HEK293 (cell line): ENCODE data around the gene PTPRA.

Experiments
- CTCF ChIA-PET: fragments of 350-600 bp; formaldehyde crosslinking; extraction: SDS; loops from one replicate; lab custom pipeline; 2021; ENCODE audit warnings: antibody characterized with exemption; lab: Yijun Ruan, JAX
- POLR2A ChIA-PET: fragments of 300-600 bp; formaldehyde crosslinking; extraction: SDS; loops from one replicate; lab custom pipeline; 2020; ENCODE audit warnings: antibody characterized with exemption, inconsistent platforms; lab: Yijun Ruan, JAX
- H3K27ac ChIP-seq: fragments of 200-500 bp; sonication (Bioruptor generic); 2 replicates; pipeline ENCODE4 v1.5.1; 2014; ENCODE audit warnings: low read depth, low read length, control low read depth, inconsistent platforms; ENCODE audit errors: extremely low read depth
- H3K36me3 ChIP-seq, 2 experiments: fragments of 200-500 bp in 1 of 2; sonication (Bioruptor generic) in 1 of 2; 1 replicate in 1 of 2; 2 replicates in 1 of 2; pipeline ENCODE4 v1.5.1; 2014 to 2017; ENCODE audit warnings: inconsistent platforms in 2 of 2, low read length in 2 of 2; ENCODE audit not compliant: control insufficient read depth in 2 of 2, insufficient read depth in 1 of 2
- H3K4me1 ChIP-seq: fragments of 200-500 bp; sonication (Bioruptor generic); 2 replicates; pipeline ENCODE4 v1.5.1; 2014; ENCODE audit warnings: mild to moderate bottlenecking, low read length, inconsistent platforms; ENCODE audit not compliant: control insufficient read depth, insufficient read depth
- H3K4me3 ChIP-seq: 2 replicates; pipeline ENCODE4 v1.5.1; 2011; ENCODE audit warnings: low read depth, mild to moderate bottlenecking, control low read depth, low read length, moderate library complexity
- H3K9me3 ChIP-seq: fragments of 200-500 bp; sonication (Bioruptor generic); 2 replicates; pipeline ENCODE4 v1.5.1; 2014; ENCODE audit warnings: low read depth, low read length, inconsistent platforms; ENCODE audit not compliant: control insufficient read depth, insufficient read depth
- KLF10 ChIP-seq: fragments of 450-650 bp; IDR thresholded peaks from 2 replicates; pipeline ENCODE4 v1.5.1; 2018; ENCODE audit warnings: missing biosample characterization, mild to moderate bottlenecking, missing genetic modification characterization
- KLF16 ChIP-seq: fragments of 450-650 bp; formaldehyde crosslinking; IDR thresholded peaks from 2 replicates; pipeline ENCODE4 v1.5.1; 2017; ENCODE audit warnings: missing biosample characterization, missing genetic modification characterization
- MZF1 ChIP-seq: fragments of 450-650 bp; formaldehyde crosslinking; IDR thresholded peaks from 2 replicates; pipeline ENCODE4 v1.5.1; 2017; ENCODE audit warnings: missing biosample characterization, missing genetic modification characterization, borderline replicate concordance
- PRDM2 ChIP-seq: fragments of 450-650 bp; formaldehyde crosslinking; IDR thresholded peaks from 2 replicates; pipeline ENCODE4 v1.5.1; 2016; ENCODE audit warnings: missing biosample characterization, missing genetic modification characterization, borderline replicate concordance
- REPIN1 ChIP-seq: fragments of 450-650 bp; formaldehyde crosslinking; IDR thresholded peaks from 2 replicates; pipeline ENCODE4 v1.5.1; 2017; ENCODE audit warnings: missing biosample characterization, missing genetic modification characterization, low read depth
- SP3 ChIP-seq: fragments of 450-650 bp; formaldehyde crosslinking; IDR thresholded peaks from 2 replicates; pipeline ENCODE4 v1.5.1; 2016; ENCODE audit warnings: missing biosample characterization, missing genetic modification characterization
- ZBTB21 ChIP-seq: fragments of 450-650 bp; formaldehyde crosslinking; IDR thresholded peaks from 2 replicates; pipeline ENCODE4 v1.5.1; 2017; ENCODE audit warnings: missing biosample characterization, missing genetic modification characterization
- ZEB2 ChIP-seq: fragments of 450-650 bp; formaldehyde crosslinking; IDR thresholded peaks from 2 replicates; pipeline ENCODE4 v1.5.1; 2016; ENCODE audit warnings: missing biosample characterization, missing genetic modification characterization
- ZNF18 ChIP-seq: fragments of 450-650 bp; formaldehyde crosslinking; IDR thresholded peaks from 2 replicates; pipeline ENCODE4 v1.5.1; 2016; ENCODE audit warnings: missing biosample characterization, missing genetic modification characterization
- ZNF280D ChIP-seq: fragments of 450-650 bp; formaldehyde crosslinking; IDR thresholded peaks from 2 replicates; pipeline ENCODE4 v1.5.1; 2016; ENCODE audit warnings: missing biosample characterization, missing genetic modification characterization
- ZNF354C ChIP-seq: fragments of 450-650 bp; formaldehyde crosslinking; IDR thresholded peaks from 2 replicates; pipeline ENCODE4 v1.5.1; 2016; ENCODE audit warnings: missing biosample characterization, missing genetic modification characterization, low read depth, borderline replicate concordance
- ZNF416 ChIP-seq: fragments of 450-650 bp; formaldehyde crosslinking; IDR thresholded peaks from 2 replicates; pipeline ENCODE4 v1.5.1; 2016; ENCODE audit warnings: missing biosample characterization, missing genetic modification characterization
- ZNF513 ChIP-seq: fragments of 450-650 bp; IDR thresholded peaks from 2 replicates; pipeline ENCODE4 v1.5.1; 2018; ENCODE audit warnings: missing biosample characterization, missing genetic modification characterization
- ZNF580 ChIP-seq: fragments of 450-650 bp; formaldehyde crosslinking; IDR thresholded peaks from 2 replicates; pipeline ENCODE4 v1.5.1; 2016; ENCODE audit warnings: missing biosample characterization, missing genetic modification characterization
- ZNF629 ChIP-seq: fragments of 450-650 bp; formaldehyde crosslinking; IDR thresholded peaks from 2 replicates; pipeline ENCODE4 v1.5.1; 2017; ENCODE audit warnings: missing biosample characterization, missing genetic modification characterization
- ZNF660 ChIP-seq: fragments of 450-650 bp; IDR thresholded peaks from 2 replicates; pipeline ENCODE4 v1.5.1; 2018; ENCODE audit warnings: missing biosample characterization, mild to moderate bottlenecking, missing genetic modification characterization
- ZNF707 ChIP-seq: fragments of 450-650 bp; formaldehyde crosslinking; IDR thresholded peaks from 2 replicates; pipeline ENCODE4 v1.5.1; 2016; ENCODE audit warnings: missing biosample characterization, missing genetic modification characterization
- ZNF777 ChIP-seq: fragments of 450-650 bp; formaldehyde crosslinking; IDR thresholded peaks from 2 replicates; pipeline ENCODE4 v1.5.1; 2017; ENCODE audit warnings: missing biosample characterization, missing genetic modification characterization, borderline replicate concordance
- ZNF792 ChIP-seq: fragments of 450-650 bp; formaldehyde crosslinking; IDR thresholded peaks from 2 replicates; pipeline ENCODE4 v1.5.1; 2016; ENCODE audit warnings: missing biosample characterization, missing genetic modification characterization
- ZSCAN16 ChIP-seq: fragments of 450-650 bp; formaldehyde crosslinking; IDR thresholded peaks from 2 replicates; pipeline ENCODE4 v1.5.1; 2016; ENCODE audit warnings: missing biosample characterization, missing genetic modification characterization

Gene PTPRA

DNA sequence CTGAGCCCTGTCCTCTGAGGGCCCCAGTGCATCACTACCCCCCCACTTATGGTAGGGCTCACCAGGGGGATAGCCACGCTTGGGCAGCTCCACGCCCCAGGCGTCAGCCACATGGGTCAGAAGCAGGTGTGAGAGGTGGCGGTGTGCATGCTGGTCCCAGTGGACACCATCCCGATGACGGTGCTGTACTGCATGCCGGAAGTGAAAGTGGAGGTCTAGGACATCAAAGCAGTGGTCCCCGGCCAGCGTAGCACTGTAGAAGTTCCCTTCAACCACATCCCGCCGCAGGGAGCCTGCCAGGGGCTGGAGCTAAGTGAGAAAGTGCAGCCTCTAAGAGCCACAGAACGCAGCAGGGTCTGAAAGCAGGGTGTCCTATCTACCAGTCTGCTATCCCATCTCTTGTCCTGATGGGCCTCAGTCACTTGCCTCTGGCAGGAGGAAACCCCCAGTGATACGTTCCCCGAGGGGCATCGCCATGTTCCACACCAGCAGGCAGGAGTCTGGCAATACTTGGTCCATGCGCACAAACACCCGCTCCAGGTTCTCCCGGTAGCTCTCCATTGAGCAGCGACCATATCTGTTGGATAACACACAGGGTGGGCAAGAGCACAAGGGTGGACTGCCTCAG, 35.0 kb upstream of the PTPRA start:
- CTCF ChIA-PET = interaction anchor here (1.0 to 1.3 kb wide), 2 partner anchors 13 to 86 kb away, joined by 4 to 5 read pairs; no protein-coding TSS in a partner anchor
- Histone ChIP-seq H3K27ac (no peak overlapping the region), H3K4me3 (no peak overlapping the region), H3K36me3 (peaks cover 6 to 55% of the 10 kb centered on the region in 2 experiments; a peak in 2 of 3 replicates), H3K4me1 (peaks cover 6% of the 10 kb centered on the region; the same call in 1 of the 2 replicates), H3K9me3 (no peaks in the 10 kb centered on the region)
- TF ChIP-seq ZNF660 (tag by site-specific recombination) (no peak), ZEB2 (tag by site-specific recombination) (no peak), ZNF707 (tag by site-specific recombination) (no peak), ZNF777 (tag by site-specific recombination) (no peak), ZNF580 (tag by site-specific recombination) (no peak), ZNF354C (tag by site-specific recombination) (no peak), REPIN1 (tag by site-specific recombination) (no peak), PRDM2 (no peak), ZNF792 (tag by site-specific recombination) (no peak), ZSCAN16 (tag by site-specific recombination) (no peak), ZBTB21 (tag by site-specific recombination) (no peak)
- POLR2A ChIA-PET = interaction anchor here (0.8 to 1.4 kb wide), 2 partner anchors 23 to 32 kb away, joined by 3 to 4 read pairs; partner anchors contain the start of gene C20orf141

GRCh38 chr20:2838847-2839671, 34.2 kb upstream of the PTPRA start:
- peaks cover 6 to 55% of the 10 kb centered on the region in 2 experiments; a peak in 2 of 3 replicates for H3K36me3 ChIP-seq
- no peaks in the 10 kb centered on the region for H3K9me3 ChIP-seq
- ChIA-PET CTCF (interaction anchor here (1.0 to 1.5 kb wide), 3 partner anchors 12 to 86 kb away, joined by 4 to 9 read pairs (median 5); no protein-coding TSS in a partner anchor), POLR2A (interaction anchor here (0.8 to 1.4 kb wide), 2 partner anchors 24 to 31 kb away, joined by 3 to 4 read pairs; partner anchors contain the start of gene C20orf141)
- H3K4me1 ChIP-seq = peaks cover 6% of the 10 kb centered on the region; the same call in 1 of the 2 replicates
- no peak overlapping the region for H3K27ac ChIP-seq
- no peak overlapping the region for H3K4me3 ChIP-seq
- no peak for TF ChIP-seq ZNF513 (tag by site-specific recombination)
- no peak for TF ChIP-seq KLF16 (tag by site-specific recombination)
- no peak for TF ChIP-seq ZNF280D (tag by site-specific recombination)
- no peak for TF ChIP-seq MZF1 (tag by site-specific recombination)
- no peak for TF ChIP-seq ZNF18 (tag by site-specific recombination)
- no peak for TF ChIP-seq SP3 (tag by site-specific recombination)
- no peak for TF ChIP-seq ZNF629 (tag by site-specific recombination)
- TF ChIP-seq ZNF416 (tag by site-specific recombination) = no peak
- no peak for TF ChIP-seq KLF10
